NB4 (cell line): ENCODE measurements around the gene NT5C.

Experiments
- CTCF ChIP-seq: IDR thresholded peaks from one replicate; pipeline ENCODE4 v1.5.1; 2012; ENCODE audit warnings: low read depth, low read length
- MAX ChIP-seq: IDR thresholded peaks from 2 replicates; pipeline ENCODE4 v1.6.1; 2011; ENCODE audit warnings: low read depth, low read length

- no peak for TF ChIP-seq MAX
- no peak for TF ChIP-seq CTCF
These were observed 21.2 kb downstream of the NT5C start for GRCh38 chr17:75110234-75110937.
